ENCODE results near the gene DLG2. TPM values are rescaled to one million over a fixed set of nuclear protein-coding genes. Genes with fewer than 3 reads are reported as not detected.

DLG2 gene
- polyA plus RNA-seq, 3 donors = 0.24 to 0.39 TPM; not detected in 1

DNA sequence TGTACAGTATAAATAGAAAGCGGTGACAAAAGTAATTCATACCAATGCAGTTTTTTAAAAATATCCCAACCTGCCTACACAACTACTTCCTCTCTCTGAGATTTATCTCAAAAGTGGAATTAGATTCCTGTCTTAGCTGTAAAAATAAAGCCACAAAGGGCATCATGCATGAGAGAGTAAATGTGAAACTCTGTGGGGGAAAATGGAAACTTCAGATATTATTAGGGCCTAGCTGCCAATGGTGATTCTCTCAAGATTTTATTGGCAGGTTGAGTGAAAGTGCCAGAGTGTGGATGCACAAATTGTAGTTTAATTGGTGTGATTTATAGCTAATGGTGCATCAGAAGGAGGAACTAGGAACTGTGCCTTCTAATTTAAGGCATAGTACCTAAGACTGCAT lies 1984.0 kb downstream of the DLG2 start:
- Histone ChIP-seq H3K4me1 (ENCODE audit: control insufficient read depth in 1 of 2, insufficient read depth in 2 of 2, low read length in 2 of 2) (no peaks in the 10 kb centered on the region), H3K4me2 (replicated peaks; ENCODE audit: extremely low read depth, low read length, poor library complexity, severe bottlenecking) (no peak overlapping the region), H2AFZ (ENCODE audit: insufficient read depth, low read depth, low read length, poor library complexity, severe bottlenecking) (no peak overlapping the region), H3K27me3 (ENCODE audit: control insufficient read depth in 2 of 2, insufficient read depth in 2 of 2, low read length in 2 of 2) (no peaks in the 10 kb centered on the region), H3K27ac (ENCODE audit: low read depth in 1 of 2, low read length in 2 of 2) (no peak overlapping the region), H3K4me3 (replicated peaks in 1 of 3; ENCODE audit: low read depth in 2 of 3, low read length in 3 of 3) (no peak overlapping the region), H3K9me3 (replicated peaks in 1 of 2; ENCODE audit: control insufficient read depth in 1 of 2, insufficient read depth in 1 of 2, low read length in 2 of 2) (no peaks in the 10 kb centered on the region), H4K20me1 (ENCODE audit: insufficient read depth, low read length) (no peaks in the 10 kb centered on the region), H3K79me2 (ENCODE audit: insufficient read depth, low read length) (no peaks in the 10 kb centered on the region), H3K36me3 (replicated peaks in 1 of 2; ENCODE audit: control insufficient read depth in 1 of 2, insufficient read depth in 2 of 2, low read length in 2 of 2) (no peaks in the 10 kb centered on the region), H3K9ac (ENCODE audit: insufficient read depth, low read length, poor library complexity, severe bottlenecking) (no peak overlapping the region)
- no peaks in the 10 kb centered on the region for H3K4me1 Mint-ChIP-seq
- no peak overlapping the region for H3K4me3 Mint-ChIP-seq
- H3K9me3 Mint-ChIP-seq = peaks cover 0 to 2% (median 0%) of the 10 kb centered on the region in 7 donors
- peaks cover 0 to 1% (median 0%) of the 10 kb centered on the region in 3 donors for H3K27me3 Mint-ChIP-seq (ENCODE audit: low read depth in 3 of 3)
- no CpG with 5 or more reads among the region's 1 CpG for WGBS (ENCODE audit: insufficient coverage)
- DNase-seq = no peak
- intact Hi-C loops (cut with micrococcal nuclease) = no loop called here
- TF ChIP-seq, protein P1, sequence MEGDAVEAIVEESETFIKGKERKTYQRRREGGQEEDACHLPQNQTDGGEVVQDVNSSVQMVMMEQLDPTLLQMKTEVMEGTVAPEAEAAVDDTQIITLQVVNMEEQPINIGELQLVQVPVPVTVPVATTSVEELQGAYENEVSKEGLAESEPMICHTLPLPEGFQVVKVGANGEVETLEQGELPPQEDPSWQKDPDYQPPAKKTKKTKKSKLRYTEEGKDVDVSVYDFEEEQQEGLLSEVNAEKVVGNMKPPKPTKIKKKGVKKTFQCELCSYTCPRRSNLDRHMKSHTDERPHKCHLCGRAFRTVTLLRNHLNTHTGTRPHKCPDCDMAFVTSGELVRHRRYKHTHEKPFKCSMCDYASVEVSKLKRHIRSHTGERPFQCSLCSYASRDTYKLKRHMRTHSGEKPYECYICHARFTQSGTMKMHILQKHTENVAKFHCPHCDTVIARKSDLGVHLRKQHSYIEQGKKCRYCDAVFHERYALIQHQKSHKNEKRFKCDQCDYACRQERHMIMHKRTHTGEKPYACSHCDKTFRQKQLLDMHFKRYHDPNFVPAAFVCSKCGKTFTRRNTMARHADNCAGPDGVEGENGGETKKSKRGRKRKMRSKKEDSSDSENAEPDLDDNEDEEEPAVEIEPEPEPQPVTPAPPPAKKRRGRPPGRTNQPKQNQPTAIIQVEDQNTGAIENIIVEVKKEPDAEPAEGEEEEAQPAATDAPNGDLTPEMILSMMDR (IDR thresholded peaks at IDR 0.05) = no peak
- H3K27ac Mint-ChIP-seq = no peak overlapping the region
- no peaks in the 10 kb centered on the region for H3K36me3 Mint-ChIP-seq

GRCh38 chr11:83642500-83642899 lies 1984.6 kb downstream of the DLG2 start:
- H2AFZ ChIP-seq (ENCODE audit: insufficient read depth, low read depth, low read length, poor library complexity, severe bottlenecking) = no peak overlapping the region
- no peak overlapping the region for H3K27ac ChIP-seq (ENCODE audit: low read depth in 1 of 2, low read length in 2 of 2)
- H3K4me3 Mint-ChIP-seq = no peak overlapping the region
- H3K79me2 ChIP-seq (ENCODE audit: insufficient read depth, low read length) = no peaks in the 10 kb centered on the region
- H3K4me2 ChIP-seq (replicated peaks; ENCODE audit: extremely low read depth, low read length, poor library complexity, severe bottlenecking) = no peak overlapping the region
- no peaks in the 10 kb centered on the region for H3K36me3 Mint-ChIP-seq
- H3K27ac Mint-ChIP-seq = no peak overlapping the region
- no peaks in the 10 kb centered on the region for H3K9me3 ChIP-seq (replicated peaks in 1 of 2; ENCODE audit: control insufficient read depth in 1 of 2, insufficient read depth in 1 of 2, low read length in 2 of 2)
- no peak overlapping the region for H3K4me3 ChIP-seq (replicated peaks in 1 of 3; ENCODE audit: low read depth in 2 of 3, low read length in 3 of 3)
- no peaks in the 10 kb centered on the region for H3K4me1 Mint-ChIP-seq
- intact Hi-C loops (cut with micrococcal nuclease) = no loop called here
- peaks cover 0 to 1% (median 0%) of the 10 kb centered on the region in 3 donors for H3K27me3 Mint-ChIP-seq (ENCODE audit: low read depth in 3 of 3)
- H3K9ac ChIP-seq (ENCODE audit: insufficient read depth, low read length, poor library complexity, severe bottlenecking) = no peak overlapping the region
- H3K4me1 ChIP-seq (ENCODE audit: control insufficient read depth in 1 of 2, insufficient read depth in 2 of 2, low read length in 2 of 2) = no peaks in the 10 kb centered on the region
- H3K27me3 ChIP-seq (ENCODE audit: control insufficient read depth in 2 of 2, insufficient read depth in 2 of 2, low read length in 2 of 2) = no peaks in the 10 kb centered on the region
- H3K36me3 ChIP-seq (replicated peaks in 1 of 2; ENCODE audit: control insufficient read depth in 1 of 2, insufficient read depth in 2 of 2, low read length in 2 of 2) = no peaks in the 10 kb centered on the region
- peaks cover 0 to 2% (median 0%) of the 10 kb centered on the region in 7 donors for H3K9me3 Mint-ChIP-seq
- TF ChIP-seq, protein P1 (IDR thresholded peaks at IDR 0.05) = no peak
- DNase-seq = no peak
- H4K20me1 ChIP-seq (ENCODE audit: insufficient read depth, low read length) = no peaks in the 10 kb centered on the region

Data from CD14-positive monocyte (primary cell).